ENCODE measurements around the gene SLC9A8. TPM values are rescaled to one million over a fixed set of nuclear protein-coding genes. Genes with fewer than 3 reads are reported as not detected.

Gene SLC9A8
- polyA plus RNA-seq, 1 donor from 2014 or later = 6.7 TPM

- Histone ChIP-seq H3K27ac (ENCODE audit: low read length) (no peak overlapping the region), H3K9ac (ENCODE audit: low read length) (no peak overlapping the region), H4K20me1 (ENCODE audit: insufficient read depth) (no peaks in the 10 kb centered on the region), H3K27me3 (ENCODE audit: insufficient read depth, low read depth, low read length) (no peaks in the 10 kb centered on the region), H2AFZ (ENCODE audit: low read depth, low read length) (no peak overlapping the region), H3K9me2 (ENCODE audit: insufficient read depth, low read length) (no peaks in the 10 kb centered on the region), H3K9me3 (ENCODE audit: low read length) (no peaks in the 10 kb centered on the region), H3K4me2 (ENCODE audit: low read length) (no peak overlapping the region), H3F3A (ENCODE audit: insufficient read depth, low read length, poor library complexity, severe bottlenecking) (no peaks in the 10 kb centered on the region), H3K79me2 (replicated peaks; ENCODE audit: insufficient read depth, low read length) (no peaks in the 10 kb centered on the region), H3K4me3 (ENCODE audit: low read length) (no peak overlapping the region), H3K36me3 (ENCODE audit: insufficient read depth, low read length) (no peaks in the 10 kb centered on the region)
- no peak for TF ChIP-seq CTCF (IDR thresholded peaks at IDR 0.05; ENCODE audit: poor library complexity, severe bottlenecking)
- no peak for TF ChIP-seq EP300 (conservative IDR thresholded peaks at IDR 0.05; ENCODE audit: poor library complexity, severe bottlenecking)
- TF ChIP-seq RAD21 (conservative IDR thresholded peaks at IDR 0.05) = no peak
- no peak for TF ChIP-seq TAF1 (IDR thresholded peaks at IDR 0.05; ENCODE audit: low read depth)
- no peak for TF ChIP-seq POLR2AphosphoS5 (IDR thresholded peaks at IDR 0.05)
- no peak for TF ChIP-seq EZH2 (IDR thresholded peaks at IDR 0.05; ENCODE audit: borderline replicate concordance, insufficient read depth, low read length, poor library complexity, severe bottlenecking)
- no peak for TF ChIP-seq REST (IDR thresholded peaks at IDR 0.05; ENCODE audit: borderline replicate concordance)
- no peak for TF ChIP-seq MXI1 (conservative IDR thresholded peaks at IDR 0.05; ENCODE audit: poor library complexity, severe bottlenecking)
- TF ChIP-seq SMC3 (conservative IDR thresholded peaks at IDR 0.05; ENCODE audit: poor library complexity) = no peak
These were observed 92.0 kb downstream of the SLC9A8 start for GRCh38 chr20:49904440-49905214.

GRCh38 chr20:49905415-49906091, 92.9 kb downstream of the SLC9A8 start:
- no peak overlapping the region for H3K9ac ChIP-seq (ENCODE audit: low read length)
- H2AFZ ChIP-seq (ENCODE audit: low read depth, low read length) = no peak overlapping the region
- TF ChIP-seq RAD21 (conservative IDR thresholded peaks at IDR 0.05) (no peak), EP300 (conservative IDR thresholded peaks at IDR 0.05; ENCODE audit: poor library complexity, severe bottlenecking) (no peak), SMC3 (conservative IDR thresholded peaks at IDR 0.05; ENCODE audit: poor library complexity) (no peak), CTCF (IDR thresholded peaks at IDR 0.05; ENCODE audit: poor library complexity, severe bottlenecking) (no peak), MXI1 (conservative IDR thresholded peaks at IDR 0.05; ENCODE audit: poor library complexity, severe bottlenecking) (no peak), REST (IDR thresholded peaks at IDR 0.05; ENCODE audit: borderline replicate concordance) (no peak), POLR2AphosphoS5 (IDR thresholded peaks at IDR 0.05) (no peak), TAF1 (IDR thresholded peaks at IDR 0.05; ENCODE audit: low read depth) (no peak), EZH2 (IDR thresholded peaks at IDR 0.05; ENCODE audit: borderline replicate concordance, insufficient read depth, low read length, poor library complexity, severe bottlenecking) (no peak)
- no peaks in the 10 kb centered on the region for H3K9me3 ChIP-seq (ENCODE audit: low read length)
- no peak overlapping the region for H3K27ac ChIP-seq (ENCODE audit: low read length)
- H3K79me2 ChIP-seq (replicated peaks; ENCODE audit: insufficient read depth, low read length) = no peaks in the 10 kb centered on the region
- no peak overlapping the region for H3K4me2 ChIP-seq (ENCODE audit: low read length)
- no peaks in the 10 kb centered on the region for H3K9me2 ChIP-seq (ENCODE audit: insufficient read depth, low read length)
- no peaks in the 10 kb centered on the region for H3K27me3 ChIP-seq (ENCODE audit: insufficient read depth, low read depth, low read length)
- H3F3A ChIP-seq (ENCODE audit: insufficient read depth, low read length, poor library complexity, severe bottlenecking) = no peaks in the 10 kb centered on the region
- H4K20me1 ChIP-seq (ENCODE audit: insufficient read depth) = no peaks in the 10 kb centered on the region
- no peaks in the 10 kb centered on the region for H3K36me3 ChIP-seq (ENCODE audit: insufficient read depth, low read length)
- no peak overlapping the region for H3K4me3 ChIP-seq (ENCODE audit: low read length)

Measured in neural cell (in vitro differentiated cells).